HPDE6-E6E7 (cell line): Measurements from ENCODE around the gene ARV1.
"Not testable (repeated sequence)": the region's sequence is repeated elsewhere in the genome, so short reads cannot be mapped to it uniquely, and the experiment has no call there.

Source experiments
- DNase-seq: peaks from one replicate; pipeline ENCODE4 v3.0.0; 2011; ENCODE audit warnings: missing footprints; ENCODE audit errors: extremely low spot score

The ARV1 gene

GRCh38 chr1:231041719-231042261 lies 62.9 kb downstream of the ARV1 start:
- DNase-seq = no peak

DNA sequence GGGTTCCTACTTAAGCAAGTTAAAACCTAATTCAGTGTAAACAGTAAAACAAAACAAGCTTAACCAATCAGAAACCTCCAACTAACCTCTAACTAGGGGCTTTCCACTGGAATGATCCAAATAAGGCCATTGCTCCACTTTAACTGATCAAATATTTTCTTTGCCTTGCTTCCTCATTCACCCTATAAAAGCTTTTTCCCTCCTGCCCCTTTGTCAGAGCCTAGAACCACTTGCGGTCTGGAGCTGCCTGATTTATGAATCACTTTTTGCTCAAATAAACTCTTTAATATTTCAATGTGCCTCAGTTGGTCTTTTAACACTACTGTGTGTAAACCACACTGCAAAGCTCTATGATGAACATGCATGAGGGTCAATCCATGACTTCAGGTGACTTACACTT lies 65.7 kb downstream of the ARV1 start:
- no peak for DNase-seq

GRCh38 chr1:231045286-231045685 lies 66.4 kb downstream of the ARV1 start:
- no peak for DNase-seq

- not testable (repeated sequence) for DNase-seq
These were observed 67.2 kb downstream of the ARV1 start for GRCh38 chr1:231045921-231046729.

DNA sequence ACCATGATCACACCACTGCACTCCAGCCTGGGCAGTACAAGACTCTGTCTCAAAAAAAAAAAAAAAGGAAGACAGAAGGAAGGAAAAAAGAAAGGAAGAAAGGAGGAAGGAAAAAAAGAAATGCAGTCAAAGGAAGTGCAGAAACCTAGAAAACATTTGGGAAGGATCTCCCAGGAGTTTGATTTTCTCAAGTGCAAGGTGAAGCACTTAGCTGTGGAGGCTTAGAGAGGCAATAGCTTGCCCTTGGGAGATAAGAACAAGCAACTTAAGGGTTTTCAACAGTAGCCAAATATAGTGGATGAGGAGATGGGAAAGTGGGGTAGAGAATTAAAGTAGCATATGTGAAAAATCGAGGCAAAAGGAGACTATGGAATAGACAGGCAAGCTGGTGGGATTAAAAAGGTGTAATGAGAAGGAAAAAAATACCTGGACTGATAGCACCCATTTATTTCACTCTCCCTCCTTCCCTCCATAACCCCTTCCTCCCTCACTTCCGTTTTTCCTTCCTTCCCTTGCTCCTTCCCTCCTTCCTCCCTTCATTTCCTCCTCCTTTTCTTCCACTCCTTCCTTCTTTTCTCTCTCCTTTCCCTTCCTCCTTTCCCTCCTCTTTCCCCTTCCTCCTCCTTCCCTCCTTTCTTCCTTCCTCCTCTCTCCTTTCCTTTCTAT lies 68.0 kb downstream of the ARV1 start:
- DNase-seq = no peak

GRCh38 chr1:231047529-231047928 lies 68.6 kb downstream of the ARV1 start:
- DNase-seq = not testable (repeated sequence)

DNA sequence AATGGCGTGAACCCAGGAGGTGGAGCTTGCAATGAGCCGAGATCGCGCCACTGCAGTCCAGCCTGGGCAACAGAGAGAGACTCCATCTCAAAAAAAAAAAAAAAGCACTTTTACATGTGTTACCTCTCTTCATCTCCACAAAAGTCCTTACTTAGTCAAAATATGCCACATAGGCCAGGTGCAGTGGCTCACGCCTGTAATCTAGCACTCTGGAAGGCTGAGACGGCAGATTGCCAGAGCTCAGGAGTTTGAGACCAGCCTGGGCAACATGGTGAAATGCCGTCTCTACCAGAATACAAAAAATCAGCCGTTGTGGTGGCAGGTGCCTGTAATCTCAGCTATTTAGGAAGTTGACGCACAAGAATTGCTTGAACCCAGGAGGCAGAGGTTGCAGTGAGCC lies 69.5 kb downstream of the ARV1 start:
- not testable (repeated sequence) for DNase-seq

DNA sequence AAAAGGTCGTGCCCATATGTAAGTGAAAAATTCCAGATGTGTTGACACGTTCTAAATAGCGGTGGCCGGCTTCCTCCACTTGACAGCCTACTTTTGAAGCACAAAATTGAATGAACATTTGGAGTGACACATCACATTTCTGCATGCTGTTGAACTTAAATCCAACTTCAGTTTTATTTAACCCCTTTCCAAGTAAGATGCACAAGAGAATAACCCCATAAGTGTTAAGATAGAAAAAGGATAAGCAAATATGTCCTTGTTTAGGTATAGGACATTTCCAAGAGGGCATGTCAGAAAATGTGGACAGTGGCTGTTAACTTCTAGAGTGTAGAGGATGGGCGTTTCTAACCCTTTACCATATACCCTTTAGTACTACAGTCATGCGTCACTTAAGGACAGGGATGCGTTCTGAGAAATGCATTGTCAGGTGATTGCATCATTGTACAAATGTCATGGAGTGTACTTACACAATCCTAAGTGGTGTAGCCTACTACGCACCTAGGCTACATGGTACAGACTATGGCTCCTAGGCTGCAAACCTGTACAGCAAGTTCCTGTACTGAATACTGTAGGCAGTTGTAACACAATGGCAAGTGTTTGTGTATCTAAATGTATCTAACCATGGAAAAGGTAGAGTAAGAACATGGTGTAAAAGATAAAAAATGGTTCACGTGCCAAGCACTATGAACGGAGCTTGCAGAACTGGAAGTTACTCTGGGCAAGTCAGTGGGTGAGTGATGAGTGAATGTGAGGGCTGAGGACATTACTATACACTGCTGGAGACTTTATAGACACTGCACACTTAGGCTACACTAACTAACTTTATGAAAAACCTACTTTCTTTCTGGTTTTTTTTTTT lies 70.5 kb downstream of the ARV1 start:
- no peak for DNase-seq
